Dermis microvascular lymphatic vessel endothelial cell (primary cell): Measurements from ENCODE around the gene AUTS2. TPM values are rescaled to one million over a fixed set of nuclear protein-coding genes. Genes with fewer than 3 reads are reported as not detected.
"Not testable (repeated sequence)": the region's sequence is repeated elsewhere in the genome, so short reads cannot be mapped to it uniquely, and the experiment has no call there.

Experiments used
- DNase-seq, 2 donors: peaks; one replicate each; pipeline versions ENCODE4 v3.0.0 to v3.0.0-alpha.2; 2010; ENCODE audit warnings: low read depth in 2 of 2
- total RNA-seq: library from RNA; depleted of rRNA; stranded (reverse); fragments of >200 nt; gene quantifications from 2 replicates; pipeline ENCODE4 v1.2.1, GENCODE V29; 2014

Gene AUTS2
- total RNA-seq, 1 donor from 2014 or later = 0.51 TPM

DNA sequence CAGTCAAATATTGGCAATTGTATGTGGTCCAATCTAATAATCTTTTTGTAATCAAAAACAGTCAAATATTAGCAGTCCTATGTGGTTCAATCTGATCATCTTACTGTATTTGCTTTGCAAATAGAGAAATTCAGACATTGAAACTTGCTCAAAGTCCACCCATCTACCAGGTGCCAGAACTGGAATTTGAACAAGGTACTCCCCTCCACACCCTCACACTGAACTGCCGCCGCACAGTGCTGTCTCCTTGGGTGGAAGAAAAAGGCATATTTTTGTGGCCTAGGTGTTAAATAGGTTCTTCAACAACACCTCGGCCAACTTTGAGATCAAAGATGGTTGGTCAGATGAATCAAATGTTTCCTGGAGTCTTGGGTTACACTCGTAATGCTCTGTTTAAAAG lies 989.5 kb downstream of the AUTS2 start:
- DNase-seq = no peak

DNA sequence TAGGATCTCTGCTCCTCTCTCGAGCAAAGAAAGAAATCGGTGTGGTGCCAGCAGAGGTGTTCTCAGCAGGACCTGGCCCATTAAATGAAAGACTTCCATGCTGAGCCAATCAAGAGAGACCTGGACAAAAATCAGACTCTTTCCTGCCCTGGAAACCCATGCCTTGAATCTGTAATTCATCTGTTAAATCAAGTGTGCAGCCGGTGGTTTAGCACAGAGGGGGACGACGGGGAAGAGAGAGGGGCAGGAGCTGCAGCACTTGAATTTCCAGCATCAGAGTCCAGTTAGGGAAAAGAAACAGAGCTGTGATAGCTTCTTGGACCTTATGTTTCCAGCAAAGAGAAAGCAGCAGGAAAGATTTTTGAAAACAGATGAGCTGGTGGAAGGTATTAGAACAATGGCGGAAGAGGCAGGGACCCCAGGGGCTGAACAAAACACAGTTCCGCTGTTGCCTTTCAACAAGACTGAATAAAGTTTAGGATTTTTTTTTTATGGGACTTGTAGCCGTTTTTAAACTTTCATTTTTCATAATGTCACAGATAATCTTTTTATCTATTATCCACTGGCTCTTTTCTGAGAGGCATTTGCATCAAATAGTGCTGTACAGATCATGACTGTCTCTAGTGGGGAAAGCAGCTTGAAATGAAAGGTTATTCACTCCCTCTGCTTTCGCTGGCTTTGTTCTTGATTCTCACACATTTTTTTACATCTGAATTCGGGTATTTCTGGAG lies 990.1 kb downstream of the AUTS2 start:
- DNase-seq = no peak

DNA sequence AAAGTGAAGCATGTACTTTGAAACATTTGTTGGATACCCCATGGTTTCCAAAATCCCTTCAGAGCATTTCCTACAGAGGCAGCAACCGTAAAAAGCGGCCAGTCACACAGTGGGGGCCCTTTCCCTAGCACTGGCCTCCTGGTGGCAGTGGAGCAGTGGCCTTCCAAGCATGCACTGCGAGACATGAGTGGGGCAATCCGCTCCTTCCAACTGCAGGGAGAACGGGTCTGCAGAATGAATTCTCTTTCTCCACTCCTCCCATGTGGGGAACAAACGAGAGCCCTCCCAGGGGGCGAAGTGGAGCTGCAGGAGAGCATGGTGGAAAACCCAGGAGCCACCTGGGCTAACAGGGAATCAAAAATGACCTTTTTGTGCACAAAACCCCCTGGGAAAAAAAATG lies 990.7 kb downstream of the AUTS2 start:
- no peak for DNase-seq

DNA sequence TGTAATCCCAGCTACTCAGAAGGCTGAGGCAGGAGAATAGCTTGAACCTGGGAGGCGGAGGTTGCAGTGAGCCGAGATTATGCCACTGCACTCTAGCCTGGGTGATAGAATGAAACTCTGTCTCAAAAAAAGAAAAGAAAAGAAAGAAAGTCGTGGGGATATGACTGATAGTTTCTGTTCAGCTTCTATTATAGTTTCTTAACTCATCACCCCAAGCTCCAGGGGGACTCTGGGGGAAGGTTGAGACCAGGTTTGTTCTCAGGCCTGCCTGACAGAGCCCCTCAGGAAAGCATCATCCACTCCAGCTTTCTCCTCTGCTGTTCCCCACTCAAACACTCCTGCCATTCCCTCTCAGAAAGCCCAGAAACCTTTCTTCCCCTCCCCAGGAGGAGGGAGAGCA lies 991.3 kb downstream of the AUTS2 start:
- DNase-seq = no peak

DNA sequence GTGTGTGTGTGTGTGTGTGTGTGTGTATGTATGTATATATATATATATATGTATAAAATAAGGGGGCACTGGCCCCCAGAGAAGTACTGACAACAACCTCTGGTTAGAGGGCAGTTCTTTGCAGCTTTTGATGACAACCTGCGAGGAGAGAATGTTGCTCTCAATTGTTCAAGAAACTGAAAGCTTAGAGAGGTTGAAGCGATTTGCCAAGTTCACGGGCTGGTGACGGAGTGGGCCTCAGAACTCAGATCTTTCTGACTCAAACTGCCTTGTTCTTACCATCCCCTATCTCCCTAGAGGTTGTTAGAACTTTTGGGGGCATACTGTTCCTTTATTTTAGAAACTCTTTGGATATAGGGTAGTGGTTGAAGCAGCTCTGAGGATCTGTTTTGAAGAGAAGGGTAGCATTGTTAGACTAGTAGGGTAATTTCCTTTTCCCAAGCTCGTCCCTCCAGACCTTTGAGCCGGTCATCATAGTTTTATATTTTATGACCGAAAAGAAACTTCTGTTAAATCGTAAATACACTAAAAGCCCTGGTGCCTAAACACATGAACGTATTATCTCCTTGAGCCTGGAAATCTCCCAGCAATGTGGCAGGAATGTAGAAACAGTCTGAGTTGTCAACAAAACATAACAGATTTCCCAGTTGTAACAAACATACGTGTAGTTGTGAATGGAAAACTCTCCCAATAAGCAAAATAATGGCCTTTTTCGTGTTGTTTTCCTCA lies 992.0 kb downstream of the AUTS2 start:
- DNase-seq = no peak

DNA sequence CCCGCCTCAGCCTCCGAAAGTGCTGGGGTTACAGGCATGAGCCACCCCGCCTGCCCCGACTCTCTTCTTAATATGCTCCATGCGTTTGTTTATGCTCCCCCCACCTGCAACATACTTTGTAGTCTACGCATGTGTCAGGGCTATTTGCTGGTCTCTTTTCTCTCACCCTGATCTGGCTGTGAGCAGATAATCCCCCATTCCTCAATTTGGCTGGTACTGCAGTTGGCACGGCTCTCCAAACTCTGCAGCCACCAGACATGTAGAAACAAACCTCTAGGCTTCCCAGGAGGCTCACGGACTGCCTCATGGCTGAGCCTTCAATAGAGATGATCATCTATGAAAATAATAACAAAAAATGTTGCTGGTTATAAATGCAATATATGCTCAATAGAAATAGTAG lies 993.4 kb downstream of the AUTS2 start:
- DNase-seq = no peak

DNA sequence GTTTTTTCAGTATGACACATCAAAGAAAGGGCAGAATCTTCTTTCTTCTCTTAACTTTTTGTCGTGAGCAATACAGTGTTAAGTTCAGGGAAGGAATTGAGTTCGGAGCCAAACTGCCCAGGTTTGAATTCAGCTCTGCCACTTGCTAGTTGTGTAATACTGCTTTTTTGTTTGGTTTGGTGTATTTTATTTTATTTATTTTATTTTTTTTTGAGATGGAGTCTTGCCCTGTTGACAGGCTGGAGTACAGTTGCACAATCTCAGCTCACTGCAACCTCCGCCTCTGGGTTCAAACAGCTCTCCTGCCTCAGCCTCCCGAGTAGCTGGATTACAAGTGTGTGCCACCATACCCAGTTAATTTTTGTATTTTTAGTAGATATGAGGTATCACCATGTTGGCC lies 993.9 kb downstream of the AUTS2 start:
- DNase-seq = no peak

DNA sequence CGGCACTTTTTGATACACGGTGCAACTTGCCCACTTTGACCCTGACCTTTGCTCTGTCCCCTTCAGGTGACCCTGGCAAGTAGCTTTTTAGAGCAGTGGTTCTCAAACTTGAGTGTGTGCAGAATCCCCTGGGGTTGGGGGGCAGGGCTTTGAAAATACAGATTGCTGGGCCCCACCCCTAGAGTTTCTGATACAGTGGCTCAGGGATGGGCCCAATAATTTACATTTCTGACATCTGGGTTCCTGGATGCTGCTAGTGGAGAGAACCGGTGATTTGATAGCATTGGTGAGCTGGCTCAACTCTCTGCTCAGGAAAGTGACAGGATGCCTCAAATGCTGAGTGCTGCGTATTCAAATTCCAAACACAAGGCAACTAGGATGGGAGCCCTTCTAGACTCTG lies 995.9 kb downstream of the AUTS2 start:
- DNase-seq = no peak

DNA sequence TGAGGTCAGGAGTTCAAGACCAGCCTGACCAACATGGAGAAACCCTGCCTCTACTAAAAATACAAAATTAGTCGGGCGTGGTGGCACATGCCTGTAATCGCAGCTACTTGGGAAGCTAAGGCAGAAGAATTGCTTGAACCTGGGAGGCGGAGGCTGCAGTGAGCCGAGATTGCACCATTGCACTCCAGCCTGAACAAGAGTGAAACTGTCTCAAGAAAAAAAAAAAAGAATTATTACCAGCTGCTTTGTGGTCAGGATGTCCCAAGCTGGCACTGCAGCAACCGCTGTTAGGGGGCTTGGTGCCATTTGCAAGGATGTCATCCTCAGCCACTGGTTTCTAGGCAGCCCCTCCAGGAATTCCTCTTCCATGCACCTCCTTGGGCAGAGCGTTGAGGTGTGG lies 996.6 kb downstream of the AUTS2 start:
- not testable (repeated sequence) for DNase-seq

DNA sequence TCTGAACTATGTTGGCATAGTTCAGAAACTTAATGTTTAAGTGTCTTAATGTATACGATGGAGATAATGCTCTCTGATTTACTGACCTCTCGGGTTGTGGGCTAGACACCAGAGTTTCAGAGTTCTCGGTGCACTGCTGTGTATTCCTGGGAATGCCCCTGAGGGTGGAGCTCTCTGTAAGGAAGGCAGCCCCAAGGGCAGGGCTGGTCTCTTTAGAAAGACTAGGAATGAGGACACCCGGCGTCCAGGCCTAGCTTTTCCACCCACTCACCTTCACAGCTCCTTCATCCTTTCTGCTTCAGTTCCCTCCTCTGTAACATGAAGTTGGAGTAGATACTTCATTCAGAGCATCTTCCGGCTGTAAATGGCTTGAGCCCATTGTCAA lies 997.1 kb downstream of the AUTS2 start:
- no peak for DNase-seq

DNA sequence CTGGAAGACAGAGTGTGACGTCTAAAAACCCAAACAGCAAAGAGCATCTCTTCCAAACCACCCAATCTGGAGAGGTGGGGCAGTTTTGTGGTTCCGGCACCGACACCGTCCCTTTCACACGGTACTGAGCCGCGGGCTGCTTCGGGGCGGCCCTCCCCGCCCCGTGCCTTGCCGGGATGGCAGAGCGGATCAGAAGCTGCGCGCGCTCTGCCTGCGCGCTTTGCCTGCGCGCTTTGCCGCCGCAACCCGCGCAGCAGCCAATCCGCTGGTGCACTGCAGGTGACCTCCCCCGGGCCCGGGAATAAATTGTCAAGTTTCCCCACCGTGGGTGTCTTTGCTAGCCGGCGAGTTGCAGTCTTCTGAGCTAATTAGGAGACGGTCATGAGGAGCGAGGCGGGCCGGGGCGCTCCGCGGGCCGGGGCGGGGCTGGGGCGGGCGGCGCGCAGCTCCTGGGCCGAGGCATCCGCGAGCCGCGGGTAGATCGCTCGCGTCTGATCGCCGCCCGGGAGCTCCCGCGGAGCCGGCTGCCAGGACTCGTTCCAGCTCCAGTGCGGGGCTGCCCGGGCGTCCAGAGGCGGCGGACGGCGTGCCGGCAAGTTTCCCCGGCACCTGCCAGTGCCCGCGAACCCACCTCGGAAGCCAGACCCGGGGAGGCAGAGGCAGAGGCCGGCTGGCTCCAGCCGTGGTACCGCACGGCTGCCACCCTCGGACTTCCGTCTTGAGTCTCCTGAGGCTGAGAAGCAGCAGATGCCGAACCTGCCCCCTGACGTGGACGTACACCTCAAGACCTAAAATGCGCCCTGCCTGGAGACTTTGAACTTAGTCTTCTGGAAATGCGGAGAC lies 997.7 kb downstream of the AUTS2 start:
- DNase-seq = no peak

DNA sequence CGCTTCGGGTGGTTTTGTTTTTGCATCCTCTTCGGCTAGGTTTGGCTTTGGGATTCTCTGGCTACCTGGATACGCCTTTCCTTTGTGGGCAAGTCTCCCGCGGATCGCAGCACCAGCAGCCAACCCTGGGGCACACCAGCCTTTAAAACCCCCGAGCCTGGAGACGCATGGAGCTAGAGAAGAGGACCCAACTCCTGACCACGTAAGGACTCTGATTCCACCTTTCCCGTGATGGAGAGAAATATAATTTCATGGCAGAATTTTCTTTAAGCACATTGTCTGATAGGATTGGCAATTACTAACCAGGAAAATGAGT lies 998.3 kb downstream of the AUTS2 start:
- no peak for DNase-seq

DNA sequence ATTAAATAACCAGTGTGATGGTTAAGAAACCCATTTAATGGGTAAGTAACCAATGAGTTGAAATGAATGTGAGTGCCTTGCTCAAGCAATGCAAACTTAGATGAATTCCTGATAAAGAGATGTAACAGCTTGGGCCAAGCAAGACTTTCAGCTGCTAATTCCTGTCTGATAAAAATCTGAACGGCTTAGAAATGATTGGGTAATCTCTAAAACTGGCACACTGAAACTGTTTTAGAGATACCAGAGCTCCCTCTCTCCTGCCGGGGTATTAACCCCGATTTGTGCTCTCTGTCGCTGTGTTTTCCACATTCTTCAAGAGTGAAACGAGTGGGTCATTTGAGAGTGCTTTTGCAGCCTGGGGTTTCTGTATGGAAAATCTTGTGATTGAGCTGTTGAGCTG lies 998.8 kb downstream of the AUTS2 start:
- DNase-seq = no peak

DNA sequence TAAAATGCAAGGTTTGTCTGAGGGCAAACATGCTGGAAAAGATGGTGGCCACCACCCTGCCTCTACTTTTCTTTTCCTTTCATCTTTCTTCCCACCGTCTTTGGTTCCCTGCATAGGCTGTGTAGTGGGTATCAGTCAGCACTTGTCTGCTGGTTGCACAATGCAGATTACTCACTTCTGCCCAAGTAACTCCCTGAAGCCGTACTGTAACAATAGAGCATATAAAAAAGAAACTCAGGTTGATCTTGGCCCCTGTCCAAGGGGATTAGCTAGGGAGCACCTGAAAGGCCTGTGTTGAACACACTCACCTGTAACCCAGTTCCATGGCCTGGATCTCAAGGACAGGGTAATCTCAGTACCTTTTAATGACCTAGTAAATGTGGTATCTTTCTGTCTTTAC lies 1000.7 kb downstream of the AUTS2 start:
- no peak for DNase-seq

DNA sequence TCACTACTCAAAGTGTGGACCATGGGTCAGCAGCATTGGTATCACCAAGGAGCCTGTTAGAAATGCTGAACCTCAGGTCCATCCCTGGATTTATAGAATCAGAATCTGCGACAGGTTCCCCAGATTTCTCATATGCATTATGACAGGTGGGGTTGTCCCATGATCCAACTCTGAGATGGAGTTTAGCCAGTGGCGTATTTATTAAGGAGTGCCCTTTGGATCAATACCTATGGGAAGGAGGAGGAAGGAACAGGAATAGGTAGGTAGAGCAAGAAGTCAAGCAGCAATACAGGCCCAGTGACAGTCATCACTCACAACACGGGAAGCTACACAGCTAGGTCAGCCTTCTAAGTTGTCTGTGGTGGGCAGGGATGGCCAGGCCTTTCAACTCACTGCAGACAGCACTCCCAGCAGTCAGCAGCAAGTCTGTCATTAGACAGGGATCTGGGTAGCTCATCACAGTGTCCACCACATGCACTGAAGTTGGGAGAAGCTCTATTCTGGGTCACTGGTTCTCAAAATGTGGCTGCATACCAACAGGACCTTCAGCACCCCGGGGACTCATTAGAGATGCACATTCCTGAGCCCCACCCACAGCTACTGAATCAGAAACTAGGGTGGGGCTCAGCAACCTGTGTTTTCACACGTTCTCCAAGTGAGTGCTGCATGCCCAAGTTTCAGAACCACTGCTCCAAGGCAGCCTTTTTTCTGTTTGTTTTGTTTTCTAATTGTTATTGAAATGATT lies 1001.3 kb downstream of the AUTS2 start:
- DNase-seq = no peak

DNA sequence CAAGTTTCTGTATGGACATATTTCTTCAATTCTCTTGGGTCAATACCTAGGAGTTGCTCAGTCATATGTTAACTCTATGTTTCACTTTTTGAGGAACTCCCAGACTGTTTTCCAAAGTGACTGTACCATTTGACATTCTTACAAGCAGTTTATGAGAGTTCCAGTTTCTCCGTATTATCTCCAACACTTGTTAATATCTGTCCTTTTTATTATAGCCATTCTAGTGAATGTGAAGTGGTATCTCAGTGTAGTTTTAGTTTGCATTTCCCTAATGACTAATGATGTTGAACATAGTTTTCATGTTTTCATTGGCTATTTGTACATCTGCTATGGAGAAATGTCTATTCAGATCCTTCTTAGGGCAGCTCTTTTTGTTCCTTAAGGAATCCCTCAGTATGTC lies 1002.7 kb downstream of the AUTS2 start:
- no peak for DNase-seq

DNA sequence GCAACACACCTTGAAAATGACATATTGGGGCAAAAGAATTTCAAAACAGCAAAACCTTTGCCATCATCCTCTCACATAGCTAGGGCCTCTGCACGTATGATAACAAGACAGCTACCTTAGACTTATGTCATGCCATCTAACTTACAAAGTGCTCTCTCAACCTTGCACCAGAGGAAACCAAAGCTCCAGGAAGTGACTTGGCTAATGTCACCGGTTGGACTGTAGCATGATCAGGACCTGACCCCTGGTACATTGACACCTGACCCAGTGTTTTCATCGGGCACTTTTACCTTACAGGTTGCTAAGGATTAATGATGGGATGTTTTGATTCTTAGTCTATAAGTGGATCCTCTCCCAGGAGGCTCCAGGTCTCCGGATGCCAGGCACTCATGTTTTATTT lies 1003.8 kb downstream of the AUTS2 start:
- no peak for DNase-seq

DNA sequence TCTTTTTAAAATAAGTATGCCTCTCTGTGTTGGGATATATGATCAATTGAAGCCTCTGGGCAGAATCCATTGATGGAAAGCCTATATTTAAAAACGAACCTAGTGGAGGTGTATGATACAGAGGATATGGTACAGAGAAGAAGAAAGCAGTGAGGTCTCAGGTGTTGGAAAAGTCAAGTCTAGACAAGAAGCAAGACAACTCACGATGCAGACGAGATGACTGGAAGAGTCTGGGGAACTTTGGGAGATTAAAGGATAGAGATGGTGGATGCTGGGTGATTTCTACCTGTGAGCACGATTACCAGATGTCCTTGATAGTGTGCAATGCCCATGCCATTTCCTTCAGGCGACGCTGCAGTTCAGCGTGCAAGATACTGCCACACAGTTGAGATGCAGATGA lies 1009.0 kb downstream of the AUTS2 start:
- DNase-seq = no peak

DNA sequence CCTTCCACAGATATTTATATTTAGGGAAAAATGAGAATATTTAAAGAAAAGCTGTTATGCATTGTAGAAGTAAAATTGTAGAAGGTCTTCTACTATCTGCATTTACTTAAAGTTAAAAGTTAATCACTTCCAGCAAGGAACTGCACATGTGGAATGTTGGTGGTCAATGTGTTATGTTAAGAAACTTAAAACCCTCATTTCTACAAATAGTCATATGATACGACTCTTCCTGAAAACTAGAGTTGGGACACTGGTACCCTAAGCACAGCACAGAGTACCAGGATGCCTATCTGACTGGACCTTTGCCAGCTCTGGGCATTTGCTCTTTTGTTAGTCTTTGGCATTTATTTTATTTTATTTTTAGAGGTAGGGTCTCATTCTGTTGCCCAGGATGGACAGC lies 1009.5 kb downstream of the AUTS2 start:
- no peak for DNase-seq

DNA sequence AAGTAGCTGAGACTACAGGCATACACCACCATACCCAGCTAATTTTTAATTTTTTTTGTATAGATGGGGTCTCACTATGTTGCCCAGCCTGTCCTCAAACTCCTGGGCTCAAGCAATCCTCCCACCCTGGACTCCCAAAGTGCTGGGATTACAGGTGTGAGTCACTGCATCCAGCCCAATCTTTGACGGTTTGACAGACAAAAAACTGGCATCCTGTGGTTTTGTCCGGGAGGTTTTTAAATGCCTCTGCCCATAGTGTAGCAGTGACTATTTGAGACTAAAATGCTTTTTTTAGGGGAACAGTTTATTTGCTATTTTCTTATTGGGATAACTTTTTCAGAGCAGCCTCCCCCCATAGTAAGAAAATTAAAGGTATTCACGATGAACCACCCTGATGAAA lies 1010.0 kb downstream of the AUTS2 start:
- DNase-seq = no peak

DNA sequence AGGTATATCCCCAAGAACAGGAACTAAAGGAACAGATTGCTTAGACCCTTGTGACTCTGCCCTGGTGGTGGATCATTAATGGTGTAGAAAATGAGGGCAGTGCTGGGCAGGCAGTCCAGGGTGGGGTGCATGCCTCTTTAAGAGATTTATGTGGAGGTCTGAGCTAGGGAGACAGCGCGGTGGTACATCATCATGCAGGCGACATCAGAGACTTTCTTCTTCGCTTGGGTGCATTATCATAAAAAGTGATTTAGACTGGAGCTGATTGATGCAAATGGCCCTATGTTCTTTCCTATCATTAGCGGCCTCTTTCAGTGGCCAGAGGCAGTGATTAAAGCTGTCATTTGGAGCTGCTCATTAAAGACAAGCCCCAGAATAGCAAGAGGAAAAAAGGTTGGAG lies 1014.5 kb downstream of the AUTS2 start:
- no peak for DNase-seq
